K562 (cell line): ENCODE data around the gene PLEKHG5. TPM values are rescaled to one million over a fixed set of nuclear protein-coding genes. Genes with fewer than 3 reads are reported as not detected.

Experiments
- ATAC-seq: fragments of 200-7000 bp; cut with Tn5 transposase; 3 replicates; pipeline ENCODE4 v1.9.1; 2020; ENCODE audit warnings: moderate library complexity
- BruUV-seq: library from RNA; stranded (reverse); fragments of 400-500 nt; replicated peaks from 2 replicates; lab custom pipeline; 2021; lab: Mats Ljungman, UMichigan
- CTCF ChIA-PET: fragments of 300-600 bp; formaldehyde crosslinking; extraction: SDS; loops from one replicate; lab custom pipeline; 2021; ENCODE audit warnings: low intra/inter-chr PET ratio; lab: Yijun Ruan, JAX
- POLR2A ChIA-PET: fragments of 300-600, 350-650 bp; sonication (Branson Sonifier 250); formaldehyde crosslinking; extraction: SDS; loops from one replicate; lab custom pipeline; 2021; ENCODE audit warnings: antibody characterized with exemption, inconsistent platforms; lab: Yijun Ruan, JAX
- DNase-seq, 4 experiments: peaks; one replicate each; pipeline versions ENCODE4 v3.0.0 to v3.0.0-alpha.2; 2011 to 2018; ENCODE audit warnings: low spot score in 3 of 4, mixed read lengths in 3 of 4; ENCODE audit errors: extremely low read depth in 1 of 4
- FAIRE-seq: peaks from 2 replicates; lab custom pipeline; 2011; peaks lifted over from hg19 to GRCh38; lab: Jason Lieb, UNC
- H2AFZ ChIP-seq: 2 replicates; pipeline ENCODE4 v1.6.0; 2011; ENCODE audit warnings: low read depth, low read length, control low read depth, inconsistent platforms
- H3K27ac ChIP-seq: fragments of 200-600 bp; 3 replicates; pipeline ENCODE4 v1.8.0; 2011; ENCODE audit warnings: low read depth, mild to moderate bottlenecking, control low read depth, inconsistent platforms, low read length, moderate library complexity, mixed read lengths; ENCODE audit errors: extremely low read depth
- H3K27me3 ChIP-seq, 2 experiments: fragments of 300-600 bp in 1 of 2; 2 replicates in 1 of 2; 3 replicates in 1 of 2; pipeline versions ENCODE4 v1.6.0 to v1.8.0; 2011; ENCODE audit warnings: inconsistent platforms in 2 of 2, low read length in 2 of 2, mild to moderate bottlenecking in 1 of 2, mixed read lengths in 1 of 2, moderate library complexity in 1 of 2; ENCODE audit not compliant: control insufficient read depth in 2 of 2, insufficient read depth in 2 of 2
- H3K36me3 ChIP-seq: fragments of 300-600 bp; 3 replicates; pipeline ENCODE4 v1.8.0; 2011; ENCODE audit warnings: mild to moderate bottlenecking, low read length, inconsistent platforms; ENCODE audit not compliant: control insufficient read depth, insufficient read depth
- H3K4me1 ChIP-seq, 2 experiments: fragments of 200-600 bp in 1 of 2; replicated peaks in 1 of 2; 2 replicates in 1 of 2; 3 replicates in 1 of 2; pipeline versions ENCODE4 v1.5.1 to v1.8.0; 2011; ENCODE audit warnings: inconsistent platforms in 2 of 2, low read length in 2 of 2, mild to moderate bottlenecking in 1 of 2, mixed read lengths in 1 of 2, moderate library complexity in 1 of 2; ENCODE audit not compliant: control insufficient read depth in 2 of 2, insufficient read depth in 2 of 2
- H3K4me2 ChIP-seq: 2 replicates; pipeline ENCODE4 v1.6.1; 2011; ENCODE audit warnings: low read length, control low read depth, inconsistent platforms, mixed read lengths; ENCODE audit not compliant: insufficient read depth
- H3K4me3 ChIP-seq: fragments of 200-600 bp; sonication (generic), shearing (Covaris generic); 2 replicates; pipeline ENCODE4 v1.5.1; 2016; ENCODE audit warnings: control low read depth, inconsistent platforms
- H3K79me2 ChIP-seq: fragments of 200-600 bp; 3 replicates; pipeline ENCODE4 v1.8.0; 2011; ENCODE audit warnings: low read length, inconsistent platforms; ENCODE audit not compliant: control insufficient read depth, insufficient read depth
- H3K9ac ChIP-seq, 2 experiments: 2 replicates each; pipeline versions ENCODE4 v1.6.0 to v1.6.1; 2011; ENCODE audit warnings: low read depth in 2 of 2, low read length in 2 of 2, control low read depth in 1 of 2, inconsistent platforms in 1 of 2, mild to moderate bottlenecking in 1 of 2, mixed read lengths in 1 of 2; ENCODE audit not compliant: insufficient read depth in 1 of 2
- H3K9me1 ChIP-seq: one replicate; pipeline ENCODE4 v1.6.0; 2011; ENCODE audit warnings: inconsistent platforms, mild to moderate bottlenecking, low read length, moderate library complexity; ENCODE audit not compliant: control insufficient read depth, insufficient read depth
- H3K9me3 ChIP-seq: replicated peaks from 2 replicates; pipeline ENCODE4 v1.5.1; 2011; ENCODE audit warnings: low read depth, low read length, inconsistent platforms; ENCODE audit not compliant: control insufficient read depth, insufficient read depth
- H4K20me1 ChIP-seq: replicated peaks from 2 replicates; pipeline ENCODE4 v1.6.1; 2011; ENCODE audit warnings: low read length, inconsistent platforms, mixed read lengths; ENCODE audit not compliant: control insufficient read depth, insufficient read depth
- CREB1 ChIP-seq, 2 experiments: sonication (generic) in 1 of 2; formaldehyde crosslinking in 1 of 2; IDR thresholded peaks; 2 replicates each; pipeline versions ENCODE4 v1.6.1 to v1.8.0; 2012 to 2022; ENCODE audit warnings: inconsistent platforms in 1 of 2, mild to moderate bottlenecking in 1 of 2, missing genetic modification reagents in 1 of 2, moderate library complexity in 1 of 2
- E2F3 ChIP-seq: fragments of 250-450 bp; sonication (Bioruptor Pico); IDR thresholded peaks from 2 replicates; pipeline ENCODE4 v1.4.0; 2020; ENCODE audit warnings: mild to moderate bottlenecking
- FIP1L1 ChIP-seq: fragments of 200-400 bp; formaldehyde crosslinking; IDR thresholded peaks from 2 replicates; pipeline ENCODE4 v1.6.1; 2018; ENCODE audit warnings: mild to moderate bottlenecking, low read depth, low read length; ENCODE audit not compliant: poor library complexity, severe bottlenecking
- FOXK1 ChIP-seq: sonication (generic); formaldehyde crosslinking; IDR thresholded peaks from 2 replicates; pipeline ENCODE4 v1.8.0; 2022; ENCODE audit warnings: missing genetic modification reagents, mild to moderate bottlenecking, borderline replicate concordance
- MTA2 ChIP-seq: fragments of 450-650 bp; IDR thresholded peaks from 2 replicates; pipeline ENCODE4 v1.6.1; 2016; ENCODE audit warnings: low read depth
- NR1H2 ChIP-seq: sonication (generic); formaldehyde crosslinking; IDR thresholded peaks from 2 replicates; pipeline ENCODE4 v1.4.0; 2020; ENCODE audit warnings: mild to moderate bottlenecking, missing genetic modification reagents
- SAFB2 ChIP-seq: fragments of 200-400 bp; formaldehyde crosslinking; IDR thresholded peaks from 2 replicates; pipeline ENCODE4 v1.6.1; 2018; ENCODE audit warnings: borderline replicate concordance, low read length, low read depth, moderate library complexity; ENCODE audit not compliant: severe bottlenecking
- TFAM ChIP-seq: fragments of 250-450 bp; sonication (Bioruptor Pico); conservative IDR thresholded peaks from 2 replicates; pipeline ENCODE4 v1.5.0; 2021; ENCODE audit warnings: mild to moderate bottlenecking, moderate library complexity
- WHSC1 ChIP-seq: IDR thresholded peaks from one replicate; pipeline ENCODE4 v1.6.1; 2012; ENCODE audit warnings: low read length, control low read depth, inconsistent platforms
- YBX1 ChIP-seq: fragments of 450-650 bp; IDR thresholded peaks from 2 replicates; pipeline ENCODE4 v1.7.1; 2016; ENCODE audit warnings: mild to moderate bottlenecking
- ZBTB7A ChIP-seq: IDR thresholded peaks from 2 replicates; pipeline ENCODE4 v1.6.1; 2011; ENCODE audit warnings: low read depth, mild to moderate bottlenecking, low read length, moderate library complexity, borderline replicate concordance; ENCODE audit not compliant: control insufficient read depth
- ZNF511 ChIP-seq: sonication (generic); formaldehyde crosslinking; IDR thresholded peaks from 2 replicates; pipeline ENCODE4 v1.8.0; 2022; ENCODE audit warnings: mild to moderate bottlenecking, missing genetic modification reagents
- WGBS: fragments of 100-300 bp; shearing (Covaris generic); methylation state at CpG from one replicate; pipeline ENCODE4 v1.1.6; 2016; ENCODE audit warnings: low coverage, mixed read lengths; ENCODE audit not compliant: insufficient coverage; ENCODE audit errors: missing lambda C conversion rate; 5-methylcytosine and 5-hydroxymethylcytosine counted together
- in situ Hi-C: fragments of 300-500 bp; cut with MboI; formaldehyde crosslinking; loops from 4 replicates; pipeline ENCODE4 v1.15.0; 2018; ENCODE audit warnings: inconsistent platforms, mixed read lengths
- intact Hi-C: fragments of 100-400 bp; cut with micrococcal nuclease; formaldehyde crosslinking; loops from 2 replicates; pipeline ENCODE4 v1.14.2; 2022
- polyA plus RNA-seq, 8 experiments: library from polyadenylated mRNA; depleted of rRNA in 4 of 8; stranded (reverse) in 5 of 8; unstranded in 3 of 8; fragments of >200 nt; fragmentation: Nextera tagmentation in 2 of 8; fragmentation: Illumina TruSeq in 1 of 8; extraction: Ambion mirVana in 2 of 8; extraction: Trizol in 1 of 8; gene quantifications; 2 replicates each; pipeline versions ENCODE4 v1.2.1 to v1.2.3, GENCODE V29; 2011 to 2014; ENCODE audit warnings: inconsistent platforms in 1 of 8, missing spikeins in 1 of 8
- total RNA-seq, 7 experiments: library from RNA; depleted of rRNA in 6 of 7; stranded (reverse); fragments of >200 nt in 6 of 7; fragmentation: Illumina TruSeq in 2 of 7; extraction: Trizol in 2 of 7; gene quantifications; 2 replicates each; pipeline versions ENCODE4 v1.2.1 to v1.2.3, GENCODE V29; 2011 to 2021; ENCODE audit warnings: low replicate concordance in 1 of 7
- TF ChIP-seq, protein P1 (sequence below): IDR thresholded peaks from 2 replicates; pipeline ENCODE4 v1.6.1; 2014; ENCODE audit warnings: antibody characterized with exemption

The PLEKHG5 gene
- total and polyA plus RNA-seq, 9 of the 15 experiments (the other 6 are each of a cell fraction or from before 2014, with no cell fraction given), result 0.04 to 0.29 (median 0.09) TPM; not detected in 3

DNA sequence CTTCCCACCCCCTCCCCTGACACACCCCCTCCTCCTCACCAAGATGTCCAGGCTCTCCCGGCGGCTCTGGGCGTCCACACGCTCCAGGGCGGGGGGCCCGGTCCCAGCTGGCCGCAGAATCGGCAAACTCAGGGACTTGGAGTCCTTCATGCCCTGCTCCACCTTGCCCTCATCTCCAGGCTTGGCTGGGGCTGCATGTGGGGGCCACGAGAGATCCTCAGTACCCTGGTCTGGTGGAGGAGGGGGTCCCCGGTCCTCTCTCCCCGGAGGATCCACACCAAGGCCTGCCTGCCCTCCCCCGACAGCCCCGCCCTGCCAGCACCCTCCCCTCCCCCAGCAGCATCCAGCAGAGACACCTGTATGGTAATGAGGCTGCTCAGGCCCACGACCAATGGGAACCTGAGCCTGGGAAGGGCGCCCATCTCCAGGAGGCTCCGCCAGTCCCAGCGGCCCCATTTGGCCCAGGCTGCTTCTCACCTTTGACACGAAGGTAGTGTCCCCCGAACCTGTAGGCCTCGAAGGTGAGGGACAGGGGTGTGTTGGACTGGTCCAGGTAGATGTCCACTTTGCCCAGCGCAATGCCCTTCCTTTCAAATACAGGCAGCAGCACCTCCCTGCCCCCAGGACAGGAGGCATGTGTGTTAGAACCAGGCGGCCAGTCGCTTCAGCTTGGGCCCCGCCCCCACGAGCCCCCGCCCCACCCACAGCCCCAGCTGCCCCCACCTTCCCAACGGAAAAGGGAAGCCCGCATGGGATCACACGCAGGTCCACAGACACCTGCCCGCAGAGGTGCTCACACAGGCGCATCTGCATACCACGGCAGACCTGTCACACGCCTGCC is 17.3 kb downstream of the PLEKHG5 start:
- H3K79me2 ChIP-seq, result no peaks in the 10 kb centered on the region
- H3K9ac ChIP-seq, result no peak overlapping the region
- in situ Hi-C loops (loop anchor here (5.0 kb wide), 1 partner anchor 62 kb away; no protein-coding TSS in a partner anchor), intact Hi-C loops (loop anchor here (5.0 kb wide), 1 partner anchor 67 kb away; no protein-coding TSS in a partner anchor)
- no TSS peak for BruUV-seq
- H3K4me3 ChIP-seq, result no peak overlapping the region
- no peaks in the 10 kb centered on the region for H3K36me3 ChIP-seq
- DNase-seq (peak in 1 of 4 experiments; percentile 53), ATAC-seq (no peak)
- H3K27me3 ChIP-seq, result peaks cover 33 to 75% of the 10 kb centered on the region in 2 experiments
- POLR2A ChIA-PET, result no interaction called here
- no peak overlapping the region for H3K4me2 ChIP-seq
- CTCF ChIA-PET, result interaction anchor here (1.3 kb wide), 2 partner anchors 126 to 228 kb away, joined by 4 to 6 read pairs; no protein-coding TSS in a partner anchor
- H4K20me1 ChIP-seq, result peaks cover 41% of the 10 kb centered on the region
- 8% methylated on average over 26 of the region's 33 CpGs for WGBS
- H3K9me3 ChIP-seq, result no peaks in the 10 kb centered on the region
- H3K27ac ChIP-seq, result no peak overlapping the region
- no peak for TF ChIP-seq E2F3
- peak; percentile 22; the same call in 1 of the 2 replicates for TF ChIP-seq ZBTB7A
- no peak for TF ChIP-seq YBX1
- no peak for TF ChIP-seq SAFB2
- TF ChIP-seq, protein P1, sequence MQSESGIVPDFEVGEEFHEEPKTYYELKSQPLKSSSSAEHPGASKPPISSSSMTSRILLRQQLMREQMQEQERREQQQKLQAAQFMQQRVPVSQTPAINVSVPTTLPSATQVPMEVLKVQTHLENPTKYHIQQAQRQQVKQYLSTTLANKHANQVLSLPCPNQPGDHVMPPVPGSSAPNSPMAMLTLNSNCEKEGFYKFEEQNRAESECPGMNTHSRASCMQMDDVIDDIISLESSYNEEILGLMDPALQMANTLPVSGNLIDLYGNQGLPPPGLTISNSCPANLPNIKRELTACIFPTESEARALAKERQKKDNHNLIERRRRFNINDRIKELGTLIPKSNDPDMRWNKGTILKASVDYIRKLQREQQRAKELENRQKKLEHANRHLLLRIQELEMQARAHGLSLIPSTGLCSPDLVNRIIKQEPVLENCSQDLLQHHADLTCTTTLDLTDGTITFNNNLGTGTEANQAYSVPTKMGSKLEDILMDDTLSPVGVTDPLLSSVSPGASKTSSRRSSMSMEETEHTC, result no peak
- TF ChIP-seq NR1H2 (CRISPR knock-in tag), result no peak
- no peak for TF ChIP-seq MTA2
- TF ChIP-seq CREB1 (IDR thresholded peaks at IDR 0.05), result no peak
- TF ChIP-seq CREB1 (CRISPR knock-in tag; IDR thresholded peaks at IDR 0.05), result no peak
- TF ChIP-seq FOXK1 (CRISPR knock-in tag), result no peak
- 0 out of 2 replicates have a peak, but pooled peaks have one; percentile 39 for TF ChIP-seq ZNF511
- TF ChIP-seq TFAM (CRISPR knock-in tag), result no peak
- no peak for TF ChIP-seq WHSC1
- no peak for TF ChIP-seq FIP1L1
- TF ChIP-seq, all 486 proteins: peak for 2
- Histone ChIP-seq H2AFZ (no peak overlapping the region), H3K9me1 (peaks cover 2% of the 10 kb centered on the region), H3K4me1 (peaks cover 10 to 58% of the 10 kb centered on the region in 2 experiments; a peak in 4 of 5 replicates)
- FAIRE-seq, result no peak
